AG09309 (cell line): Measurements from ENCODE around the gene WARS2.
A peak's percentile ranks its signal among the peaks of the same experiment; 100 is the strongest.

ENCODE experiments used
- DNase-seq: peaks from one replicate; pipeline ENCODE4 v3.0.0-alpha.2; 2010; ENCODE audit warnings: low read depth
- H3K4me3 ChIP-seq: 2 replicates; pipeline ENCODE4 v1.5.1; 2011; ENCODE audit warnings: mild to moderate bottlenecking, low read depth, low read length, moderate library complexity; ENCODE audit not compliant: control insufficient read depth
- TF ChIP-seq, protein P1 (sequence below): IDR thresholded peaks from 2 replicates; pipeline ENCODE4 v1.5.1; 2011; ENCODE audit warnings: mild to moderate bottlenecking, low read depth, low read length, inconsistent platforms; ENCODE audit not compliant: insufficient read depth, control insufficient read depth; ENCODE audit errors: missing control alignments

WARS2 gene

GRCh38 chr1:119055568-119055967 lies 84.9 kb downstream of the WARS2 start:
- DNase-seq: no peak
- TF ChIP-seq, protein P1, sequence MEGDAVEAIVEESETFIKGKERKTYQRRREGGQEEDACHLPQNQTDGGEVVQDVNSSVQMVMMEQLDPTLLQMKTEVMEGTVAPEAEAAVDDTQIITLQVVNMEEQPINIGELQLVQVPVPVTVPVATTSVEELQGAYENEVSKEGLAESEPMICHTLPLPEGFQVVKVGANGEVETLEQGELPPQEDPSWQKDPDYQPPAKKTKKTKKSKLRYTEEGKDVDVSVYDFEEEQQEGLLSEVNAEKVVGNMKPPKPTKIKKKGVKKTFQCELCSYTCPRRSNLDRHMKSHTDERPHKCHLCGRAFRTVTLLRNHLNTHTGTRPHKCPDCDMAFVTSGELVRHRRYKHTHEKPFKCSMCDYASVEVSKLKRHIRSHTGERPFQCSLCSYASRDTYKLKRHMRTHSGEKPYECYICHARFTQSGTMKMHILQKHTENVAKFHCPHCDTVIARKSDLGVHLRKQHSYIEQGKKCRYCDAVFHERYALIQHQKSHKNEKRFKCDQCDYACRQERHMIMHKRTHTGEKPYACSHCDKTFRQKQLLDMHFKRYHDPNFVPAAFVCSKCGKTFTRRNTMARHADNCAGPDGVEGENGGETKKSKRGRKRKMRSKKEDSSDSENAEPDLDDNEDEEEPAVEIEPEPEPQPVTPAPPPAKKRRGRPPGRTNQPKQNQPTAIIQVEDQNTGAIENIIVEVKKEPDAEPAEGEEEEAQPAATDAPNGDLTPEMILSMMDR: no peak
- H3K4me3 ChIP-seq: no peak overlapping the region

GRCh38 chr1:119053917-119054316 lies 86.5 kb downstream of the WARS2 start:
- no peak overlapping the region for H3K4me3 ChIP-seq
- no peak for DNase-seq
- TF ChIP-seq, protein P1: no peak

GRCh38 chr1:119052267-119052666 lies 88.2 kb downstream of the WARS2 start:
- DNase-seq: no peak
- no peak overlapping the region for H3K4me3 ChIP-seq
- TF ChIP-seq, protein P1: no peak

DNA sequence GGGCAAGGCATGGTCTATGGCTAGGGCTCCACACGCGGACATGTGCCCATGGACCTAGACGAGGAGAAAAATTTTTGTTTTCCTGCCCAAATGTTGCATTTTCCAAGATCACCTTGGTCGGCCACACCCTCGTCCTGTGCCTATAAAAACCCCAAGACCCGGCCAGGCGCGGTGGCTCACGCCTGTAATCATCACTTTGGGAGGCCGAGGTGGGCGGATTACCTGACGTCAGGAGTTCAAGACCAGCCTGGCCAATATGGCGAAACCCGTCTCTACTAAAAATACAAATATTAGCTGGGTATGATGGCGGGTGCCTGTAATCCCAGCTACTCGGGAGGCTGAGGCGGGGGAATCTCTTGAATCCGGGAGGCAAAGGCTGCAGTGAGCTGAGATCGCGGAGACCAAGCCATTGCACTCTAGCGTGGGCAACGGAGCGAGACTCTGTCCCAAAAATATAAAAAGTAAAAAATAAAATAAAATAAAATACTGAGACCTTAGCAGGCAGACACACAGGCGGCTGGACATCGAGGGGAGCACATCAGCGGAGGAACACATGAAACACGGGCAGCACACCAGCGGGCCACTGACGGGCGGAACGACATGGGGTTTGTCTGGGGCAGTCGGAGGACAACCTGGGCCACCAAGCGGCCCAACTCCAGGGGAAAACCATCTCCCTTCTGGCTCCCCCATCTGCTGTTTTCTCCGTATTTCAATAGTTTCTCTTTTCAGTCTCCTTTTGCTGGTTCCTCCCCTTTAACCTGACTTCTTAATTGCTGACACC lies 91.6 kb downstream of the WARS2 start:
- H3K4me3 ChIP-seq: no peak overlapping the region
- DNase-seq: no peak
- TF ChIP-seq, protein P1: no peak

DNA sequence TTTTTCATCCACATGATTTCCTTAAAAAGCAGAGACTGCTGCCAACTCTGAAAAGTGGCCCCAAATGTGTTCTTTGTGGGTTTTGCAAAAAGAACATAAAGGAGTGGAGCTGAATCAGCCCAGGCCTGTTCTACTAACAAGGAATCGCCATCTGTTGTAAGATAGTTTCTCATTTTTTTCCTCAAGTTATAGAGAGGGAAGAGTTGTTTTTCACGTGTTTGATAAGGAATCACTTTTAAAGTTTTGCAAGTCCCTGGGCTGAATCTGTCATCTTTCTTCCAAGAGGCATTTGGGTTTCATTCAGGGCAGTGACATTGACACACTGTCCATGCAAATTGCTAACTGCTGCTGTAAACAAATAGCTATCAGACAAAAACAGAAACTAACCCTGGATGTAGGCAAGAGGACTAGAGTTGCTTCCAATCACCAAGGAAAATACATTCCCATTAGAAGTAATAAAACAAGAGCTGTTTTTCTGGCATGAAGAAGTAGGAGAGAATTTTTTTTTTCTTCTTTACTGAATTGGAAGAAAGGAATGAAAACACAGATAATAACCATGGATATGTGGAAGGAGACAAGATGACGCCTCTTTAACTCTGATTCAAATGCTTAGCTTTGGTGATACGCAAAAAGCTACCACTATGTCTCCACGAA lies 93.5 kb downstream of the WARS2 start:
- DNase-seq: peak; percentile 32
- no peak overlapping the region; the same call in 1 of the 2 replicates for H3K4me3 ChIP-seq
- TF ChIP-seq, protein P1: no peak

DNA sequence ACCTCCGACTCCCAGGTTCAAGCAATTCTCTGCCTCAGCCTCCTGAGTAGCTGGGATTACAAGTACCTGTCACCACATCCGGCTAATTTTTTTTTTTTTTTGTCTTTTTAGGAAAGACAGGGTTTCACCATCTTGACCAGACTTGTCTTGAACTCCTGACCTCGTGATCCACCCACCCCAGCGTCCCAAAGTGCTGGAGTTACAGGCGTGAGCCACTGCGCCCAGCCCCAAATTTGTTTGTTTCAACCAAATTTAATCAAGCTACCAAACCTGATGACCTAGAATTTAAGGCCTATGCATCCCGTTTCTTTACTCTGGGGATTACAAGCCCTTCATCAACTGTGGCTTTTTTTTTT lies 94.0 kb downstream of the WARS2 start:
- DNase-seq: no peak
- H3K4me3 ChIP-seq: no peak overlapping the region
- TF ChIP-seq, protein P1: no peak
